SK-MEL-5 (cell line): ENCODE measurements around the gene OTX1. TPM values are rescaled to one million over a fixed set of nuclear protein-coding genes. Genes with fewer than 3 reads are reported as not detected.

Experiments used
- DNase-seq: peaks from one replicate; pipeline ENCODE4 v3.0.0-alpha.2; 2016; ENCODE audit warnings: low read depth, low spot score
- in situ Hi-C: cut with HindIII; loops from 2 replicates; pipeline ENCODE4 v1.10.0; 2016; ENCODE audit warnings: low sequenced_read_pairs, high pct_unique_total_duplicates, low pct_unique_long_range_greater_than_20kb
- total RNA-seq: library from RNA; depleted of rRNA; stranded (reverse); fragments of >200 nt; shearing (Covaris generic); gene quantifications from 2 replicates; pipeline ENCODE4 v1.2.3, GENCODE V29; 2014

Gene OTX1
- total RNA-seq, 1 experiment from 2014 or later, result 1.2 TPM

DNA sequence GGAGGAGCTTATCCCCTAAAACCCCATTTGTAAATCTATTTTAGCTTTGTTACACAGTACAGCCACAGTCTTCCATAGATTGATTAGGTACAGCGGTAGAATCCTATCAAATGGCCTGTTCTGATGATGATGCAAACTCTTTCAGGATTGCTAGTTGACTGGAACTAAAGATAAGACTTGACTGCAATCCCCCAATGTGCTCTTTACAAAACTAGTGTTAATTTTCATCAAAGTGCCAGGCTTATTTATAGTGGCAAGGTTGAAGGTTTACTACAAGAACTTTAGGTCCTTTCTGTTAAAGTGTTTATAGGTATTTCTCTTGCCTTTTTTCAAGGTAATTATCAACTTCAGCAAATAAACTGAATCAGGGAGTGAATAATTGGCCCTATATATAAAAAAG, 9.0 kb upstream of the OTX1 start:
- in situ Hi-C loops, result no loop called here
- no peak for DNase-seq

DNA sequence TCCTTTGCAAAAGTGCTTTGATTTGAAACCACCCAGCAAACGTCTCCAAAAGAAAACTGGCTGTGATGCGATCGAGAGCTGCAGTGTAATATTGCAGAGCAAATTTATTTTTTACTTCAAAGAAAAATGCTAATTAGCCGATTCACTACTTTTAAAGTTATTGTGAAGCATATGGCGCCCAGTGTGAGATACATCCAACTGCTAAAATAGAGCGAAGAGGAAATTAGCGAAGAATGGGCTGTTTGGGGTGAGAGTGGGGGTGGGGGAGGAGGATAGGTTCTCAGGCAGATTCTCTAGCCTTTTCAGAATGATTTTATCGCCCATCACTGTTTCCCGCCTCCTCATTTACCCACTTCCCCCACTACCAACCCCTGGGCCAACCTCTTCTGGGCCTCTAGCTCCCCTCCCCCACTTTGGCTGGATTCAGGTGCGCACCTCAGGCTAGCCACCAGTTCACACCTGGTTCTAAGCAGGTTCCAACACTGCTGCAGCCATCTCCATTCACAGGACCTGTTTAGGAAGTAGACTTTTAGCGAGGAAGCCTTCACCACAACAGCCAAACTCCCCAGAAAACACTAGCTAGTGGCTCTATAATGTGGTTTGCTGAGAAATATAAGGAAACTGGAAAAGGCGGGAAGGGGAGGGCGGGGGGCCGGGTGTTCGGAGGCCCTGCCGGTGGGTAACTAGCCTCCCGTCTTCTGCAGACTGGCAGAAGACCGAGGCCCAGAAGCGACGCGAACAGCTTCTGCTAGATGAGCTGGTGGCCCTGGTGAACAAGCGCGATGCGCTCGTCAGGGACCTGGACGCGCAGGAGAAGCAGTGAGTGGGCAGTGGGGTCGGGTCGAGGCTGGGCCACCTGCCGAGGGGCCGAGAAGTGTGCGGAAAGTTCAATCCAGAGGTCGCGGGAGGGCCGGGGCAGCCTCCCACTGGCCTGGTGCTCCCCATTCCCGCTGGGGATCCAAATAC, 6.0 kb upstream of the OTX1 start:
- in situ Hi-C loops, result no loop called here
- DNase-seq, result no peak

DNA sequence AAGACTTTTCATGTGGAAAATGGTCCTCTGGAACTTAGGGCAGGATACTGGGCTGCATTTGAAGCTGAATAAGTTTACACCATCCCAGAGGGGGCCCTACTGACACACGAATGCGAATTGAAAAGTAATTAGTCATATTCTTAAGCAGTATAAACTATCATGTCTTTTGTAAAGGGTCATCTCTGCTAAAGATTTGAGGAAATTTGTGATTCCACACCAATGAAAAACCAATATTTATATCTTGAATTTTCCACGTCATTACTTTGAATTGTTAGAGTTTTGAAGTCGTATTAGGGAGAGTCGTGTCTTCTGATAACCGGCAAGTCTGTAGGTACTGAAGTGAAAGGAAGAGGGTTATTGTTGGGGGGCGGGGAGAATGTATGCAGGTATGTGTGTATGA, 4.1 kb upstream of the OTX1 start:
- no peak for DNase-seq
- in situ Hi-C loops, result no loop called here

DNA sequence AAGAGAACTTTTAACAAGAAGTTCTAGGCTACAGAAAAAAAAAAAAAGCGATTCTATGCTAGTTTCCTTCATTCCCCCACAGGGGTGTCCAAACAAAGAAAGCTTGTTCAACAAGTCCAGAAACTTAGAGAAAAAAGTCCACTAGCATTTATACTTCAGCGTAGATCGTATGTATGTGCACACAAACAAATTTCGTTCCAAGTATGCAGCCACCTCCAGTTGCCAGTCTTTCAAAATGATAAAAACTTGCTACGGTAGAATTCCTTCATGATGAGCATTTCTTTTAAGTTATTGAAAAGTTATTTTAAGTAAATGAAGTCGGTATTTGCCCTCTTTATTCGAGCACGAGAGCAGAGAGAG, 3.7 kb upstream of the OTX1 start:
- in situ Hi-C loops, result no loop called here
- DNase-seq, result no peak

DNA sequence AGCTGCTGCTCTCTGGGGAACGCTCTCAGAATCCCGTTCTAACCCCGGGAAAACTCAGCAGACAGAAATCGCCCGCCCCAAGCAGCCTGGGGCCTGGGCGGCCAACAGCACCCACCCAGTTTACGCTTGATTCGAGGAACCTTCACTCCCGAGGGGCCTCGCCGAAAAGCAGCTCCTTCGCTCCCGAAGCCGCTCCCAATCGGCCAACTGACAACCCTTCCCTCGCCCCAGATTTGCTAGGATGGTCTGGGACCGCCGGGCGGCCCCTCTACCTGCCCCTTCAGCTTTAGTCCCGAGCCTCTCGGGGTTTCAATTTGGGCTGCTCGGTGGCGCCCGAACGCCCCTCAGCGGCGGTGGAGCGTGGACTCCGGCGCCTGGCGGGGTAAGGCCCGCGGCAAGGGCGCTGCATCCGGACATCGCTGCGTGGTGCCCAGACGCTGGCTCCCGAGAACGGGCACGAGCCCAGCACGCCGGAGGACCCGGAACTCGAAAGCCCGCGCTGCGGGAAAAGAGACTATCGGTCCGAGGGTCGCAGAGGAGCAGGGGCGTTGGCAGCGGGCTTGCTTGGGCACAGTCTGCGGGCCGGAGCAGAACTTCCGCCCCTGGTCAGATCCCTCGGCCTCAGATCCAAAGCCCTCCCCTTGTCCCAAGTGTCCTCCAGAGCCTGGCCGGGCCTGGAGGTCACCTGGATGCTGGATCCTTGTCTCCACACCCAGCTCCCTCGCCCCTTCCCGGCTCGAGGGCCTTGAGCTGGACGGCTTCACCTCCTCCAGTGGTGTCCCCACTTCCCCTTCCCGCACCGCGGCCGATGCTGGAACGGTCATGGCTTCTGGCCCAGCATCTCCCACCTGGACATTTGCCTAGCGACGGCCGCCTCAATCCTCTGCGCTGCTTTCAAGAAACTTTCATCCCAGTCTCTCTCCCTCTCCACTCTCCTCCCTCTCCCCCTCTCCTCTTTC, 3.0 kb upstream of the OTX1 start:
- DNase-seq, result no peak
- in situ Hi-C loops, result no loop called here

DNA sequence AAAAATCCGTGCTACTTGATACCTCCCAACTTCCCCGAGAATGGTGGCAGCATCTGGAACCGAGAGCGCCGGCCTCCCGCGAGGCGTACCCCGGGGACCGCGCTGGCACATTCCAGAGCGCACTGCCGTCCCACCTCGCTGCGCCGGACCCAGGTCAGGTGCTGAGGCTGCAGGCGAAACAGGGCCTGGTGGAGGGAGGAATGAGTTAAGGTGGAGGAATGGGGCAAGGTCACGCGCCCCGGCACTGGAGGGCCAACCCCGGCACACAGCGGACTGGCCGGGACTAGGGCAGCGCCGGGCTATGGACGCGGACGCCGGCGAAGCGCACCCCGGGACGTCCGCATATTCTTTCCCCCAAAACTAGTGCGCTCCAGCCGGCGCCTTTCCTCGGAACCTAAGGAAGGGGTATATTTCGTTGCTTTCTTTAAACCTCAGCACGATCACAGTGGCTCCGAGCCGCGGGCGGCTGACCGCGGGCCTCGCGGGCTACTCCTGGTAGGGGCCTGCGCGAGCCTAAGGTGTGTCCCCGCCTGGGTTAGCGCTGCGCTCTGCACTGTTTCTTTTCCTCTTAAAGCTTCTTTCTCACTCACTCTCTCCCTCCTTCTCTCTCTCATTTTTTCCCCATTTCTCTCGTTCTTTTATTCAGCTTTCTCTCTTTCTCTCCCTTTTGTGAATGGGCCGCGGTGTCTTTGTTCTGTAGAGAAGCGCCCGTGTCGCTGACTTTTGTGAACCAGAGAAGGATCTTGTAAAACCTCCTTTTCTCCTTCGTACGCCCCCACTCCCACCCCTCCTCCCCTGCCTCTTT, 2.1 kb upstream of the OTX1 start:
- in situ Hi-C loops, result no loop called here

DNA sequence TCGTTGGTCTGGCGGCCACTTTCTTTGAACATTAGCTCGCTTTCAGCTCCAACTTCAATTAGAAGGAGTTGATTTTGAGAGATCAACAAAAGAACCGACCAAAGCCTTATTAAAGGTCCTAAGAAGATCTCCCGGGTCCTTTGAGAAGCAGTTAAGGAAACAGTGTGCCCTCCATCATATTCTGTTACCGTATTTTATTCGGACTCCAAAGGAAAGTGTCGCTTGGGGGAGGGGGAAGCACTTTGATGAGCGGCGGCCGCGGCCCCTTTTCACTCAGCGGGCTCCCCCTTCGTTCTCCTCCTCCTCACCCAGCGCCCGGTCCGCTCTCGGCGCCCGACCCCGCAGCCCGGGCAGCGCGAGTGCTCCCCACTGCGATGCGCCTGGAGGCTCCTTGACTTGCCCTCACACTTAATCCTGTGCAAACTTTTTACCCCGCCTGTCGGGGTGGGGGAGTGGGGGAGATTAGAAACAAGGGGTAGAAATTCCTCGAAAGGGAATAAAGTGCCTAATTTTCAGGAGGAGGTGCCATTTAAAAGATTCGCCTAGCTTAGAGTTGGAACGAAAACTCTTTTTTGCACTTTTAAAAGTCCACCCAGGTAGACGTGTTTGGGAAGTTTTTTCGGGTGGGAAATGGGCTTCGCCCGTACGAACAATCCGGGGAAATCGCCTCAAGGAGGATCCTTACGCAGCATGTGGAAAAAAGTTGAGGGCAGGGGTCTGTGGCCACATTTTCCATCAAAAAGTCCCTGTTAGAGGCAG, 1.2 kb upstream of the OTX1 start:
- DNase-seq, result no peak
- in situ Hi-C loops, result no loop called here

More for the DNA sequence above, 2.1 kb upstream of the OTX1 start:
- DNase-seq, result no peak

DNA sequence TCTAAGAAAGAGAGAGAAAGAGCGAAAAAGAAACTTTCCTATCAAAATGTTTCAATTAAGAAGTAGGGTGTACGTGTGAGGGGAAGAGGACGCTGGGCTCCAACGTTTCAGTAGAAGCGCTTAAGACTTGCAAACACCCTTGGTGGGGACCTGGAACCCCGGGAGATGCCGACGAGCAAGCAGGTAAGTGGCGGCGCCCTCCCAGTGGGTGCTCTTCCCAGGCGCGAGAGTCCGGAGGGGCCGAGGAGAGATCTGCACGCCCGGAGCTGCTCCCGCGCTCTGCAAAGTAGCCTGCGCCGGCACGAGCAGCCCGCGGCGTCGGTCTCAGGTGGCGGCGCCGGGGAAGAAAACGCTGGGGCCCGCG, 678 bp upstream of the OTX1 start:
- in situ Hi-C loops, result no loop called here

DNA sequence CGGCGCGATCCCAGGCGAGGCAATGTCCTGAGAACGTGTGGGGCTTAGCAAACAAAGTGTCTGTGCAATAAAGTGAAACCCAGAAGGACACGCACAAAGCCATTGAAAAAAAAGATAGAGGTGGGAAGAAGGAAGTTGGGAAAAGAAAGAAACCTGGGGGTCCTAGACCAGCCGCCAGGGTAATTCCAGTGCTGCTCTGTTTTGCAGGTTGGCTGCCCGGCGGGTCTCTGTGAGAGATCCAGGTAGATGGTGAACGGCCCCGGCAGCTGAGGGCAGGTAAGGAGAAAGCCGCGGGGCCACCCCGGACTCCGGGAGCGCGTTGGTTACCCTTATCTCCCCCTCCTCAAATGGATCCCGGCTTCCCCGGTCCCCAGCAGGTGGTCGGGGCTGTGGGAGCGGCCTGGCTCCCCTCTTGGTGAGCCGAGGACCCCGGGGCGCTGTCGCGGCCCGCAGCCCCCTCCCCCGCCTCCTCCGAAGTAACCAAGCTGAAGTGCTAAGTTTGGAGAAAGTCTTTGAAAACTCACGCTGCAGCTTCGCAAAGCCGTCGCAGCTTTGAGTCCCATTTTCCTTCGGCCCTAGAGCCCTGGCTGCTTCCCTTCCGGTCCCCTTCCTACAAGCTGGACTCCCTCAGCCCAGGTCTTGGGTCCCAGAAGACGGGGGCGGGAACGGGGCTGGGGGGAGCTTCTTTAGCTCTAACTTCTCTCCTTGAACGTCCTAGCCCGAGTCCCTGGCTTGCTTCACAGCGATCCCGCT, 588 bp downstream of the OTX1 start:
- in situ Hi-C loops, result no loop called here
- DNase-seq, result no peak

More for the DNA sequence above, 678 bp upstream of the OTX1 start:
- DNase-seq, result no peak

DNA sequence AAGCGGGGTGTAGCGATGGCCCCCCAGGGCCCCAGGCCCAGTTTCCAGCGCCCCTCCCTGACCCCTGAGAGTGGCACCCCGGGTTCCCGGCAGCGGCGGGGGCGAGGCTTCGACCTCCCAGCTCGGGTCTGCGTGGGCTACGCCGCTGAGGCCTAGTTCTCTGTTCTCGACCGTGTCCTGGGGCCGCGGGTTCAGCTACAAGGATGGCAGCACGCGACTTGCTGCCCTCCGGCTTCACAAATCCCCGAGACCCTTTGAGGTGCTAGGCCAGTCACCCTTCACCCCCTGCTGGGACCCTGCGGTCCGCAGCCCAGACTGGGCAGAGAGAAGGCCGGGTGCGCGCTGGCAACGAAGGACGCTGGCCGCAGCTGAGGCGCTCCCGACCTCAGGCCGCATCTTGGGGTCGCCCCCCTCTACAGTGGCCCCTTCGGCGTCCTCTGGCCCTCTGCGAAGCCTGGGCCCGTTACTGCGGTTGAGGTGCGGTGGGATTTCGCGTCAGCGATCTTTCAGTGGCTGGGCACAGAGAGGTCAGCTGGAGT, 1.2 kb downstream of the OTX1 start:
- no peak for DNase-seq
- in situ Hi-C loops, result no loop called here

DNA sequence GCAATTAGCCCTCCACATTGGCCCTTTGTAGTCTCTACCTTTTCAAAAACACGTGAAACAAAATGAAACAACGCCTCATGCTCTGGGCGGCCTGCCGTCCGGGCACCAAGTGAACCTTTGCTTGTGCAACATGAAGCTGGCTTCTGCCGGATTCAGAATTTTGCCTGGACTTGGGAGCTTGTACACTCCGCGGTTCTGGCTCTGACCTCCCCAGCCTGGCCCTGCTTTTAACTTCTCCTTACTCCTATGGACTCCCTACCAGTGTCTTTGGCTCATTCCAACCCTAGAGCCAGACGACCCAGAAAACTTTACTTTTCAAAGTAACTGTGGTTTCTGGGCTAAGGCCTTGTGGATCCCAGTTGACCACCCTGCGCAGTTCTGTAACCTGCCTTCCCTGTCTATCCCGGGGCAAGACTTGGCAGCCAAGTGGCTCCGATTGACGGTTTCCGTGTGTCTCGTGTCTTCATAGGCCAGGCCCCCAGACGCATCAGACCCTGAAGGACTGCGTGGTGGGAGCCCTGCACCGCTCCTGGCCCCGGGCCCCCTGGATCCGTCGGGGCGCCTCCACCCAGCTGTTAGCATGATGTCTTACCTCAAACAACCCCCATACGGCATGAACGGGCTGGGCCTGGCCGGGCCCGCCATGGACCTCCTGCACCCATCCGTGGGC, 1.9 kb downstream of the OTX1 start:
- no peak for DNase-seq
- in situ Hi-C loops, result no loop called here

DNA sequence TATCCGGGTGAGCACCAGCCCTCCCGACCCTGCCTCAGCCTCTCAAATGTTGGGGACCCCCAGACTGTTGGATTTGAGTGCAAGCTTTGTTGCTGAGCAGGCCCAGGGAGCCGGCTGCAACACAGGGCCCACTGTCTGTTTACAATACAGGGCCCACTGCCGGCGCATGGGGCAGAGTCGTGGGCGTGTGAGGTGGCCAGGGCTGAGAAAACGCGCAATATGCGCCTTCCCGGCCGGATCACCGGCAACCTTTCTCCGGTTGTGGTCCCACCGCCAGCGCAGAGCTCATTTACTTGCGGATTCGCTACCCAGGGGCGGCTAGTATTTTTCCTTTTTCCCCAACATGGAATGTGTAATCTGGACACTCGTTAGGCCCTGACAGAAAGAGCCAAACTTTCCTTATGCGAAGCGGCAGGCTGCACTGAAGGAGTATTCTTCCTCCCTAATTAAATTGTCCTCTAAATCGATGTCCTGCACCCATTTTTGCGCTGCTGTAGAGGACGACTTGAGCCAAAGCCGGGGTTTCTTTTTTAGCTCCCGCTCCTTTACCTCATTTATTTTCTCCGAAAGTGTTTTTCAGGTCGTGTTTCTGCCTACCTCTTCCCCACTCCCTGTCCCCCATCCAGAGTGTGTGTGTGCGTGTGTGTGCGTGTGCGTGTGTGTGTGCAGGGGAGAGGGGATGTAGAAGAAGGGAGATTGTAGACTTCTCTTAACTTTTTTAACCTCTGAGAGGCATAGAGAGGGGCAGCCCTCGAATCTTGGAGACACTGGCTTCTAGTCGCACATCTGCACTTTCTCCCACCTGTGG, 2.7 kb downstream of the OTX1 start:
- no peak for DNase-seq
- in situ Hi-C loops, result no loop called here

DNA sequence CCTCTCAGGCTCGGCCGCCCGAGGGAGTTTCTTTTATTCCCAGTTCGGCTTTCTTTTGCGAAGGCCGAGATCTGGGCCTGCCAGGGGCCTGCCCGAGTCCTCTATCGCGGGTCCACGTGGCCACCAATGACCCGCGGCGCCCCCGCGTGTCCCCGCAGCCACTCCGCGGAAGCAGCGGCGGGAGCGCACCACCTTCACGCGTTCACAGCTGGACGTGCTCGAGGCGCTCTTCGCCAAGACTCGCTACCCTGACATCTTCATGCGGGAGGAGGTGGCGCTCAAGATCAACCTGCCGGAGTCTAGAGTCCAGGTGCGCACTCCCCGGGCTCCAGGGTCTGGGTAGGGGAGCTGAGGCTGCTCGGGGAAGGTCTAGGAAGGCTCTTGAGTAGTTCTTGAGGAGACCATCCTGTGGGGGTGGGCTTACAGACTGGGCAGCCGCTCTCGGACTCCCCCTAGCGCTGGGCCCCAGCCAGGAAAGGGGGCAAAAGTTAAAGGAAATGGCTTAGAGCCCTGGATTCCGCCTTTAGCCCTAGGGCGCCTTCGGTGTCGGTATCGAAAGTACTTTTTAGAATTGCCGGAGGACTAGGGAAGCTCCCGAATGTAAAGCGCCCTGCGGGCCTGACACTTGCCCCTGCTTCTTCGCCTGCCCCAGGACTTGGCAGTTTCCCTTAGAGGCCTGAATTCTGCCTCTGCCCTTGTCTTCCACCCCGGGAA, 3.4 kb downstream of the OTX1 start:
- in situ Hi-C loops, result no loop called here
- DNase-seq, result no peak

DNA sequence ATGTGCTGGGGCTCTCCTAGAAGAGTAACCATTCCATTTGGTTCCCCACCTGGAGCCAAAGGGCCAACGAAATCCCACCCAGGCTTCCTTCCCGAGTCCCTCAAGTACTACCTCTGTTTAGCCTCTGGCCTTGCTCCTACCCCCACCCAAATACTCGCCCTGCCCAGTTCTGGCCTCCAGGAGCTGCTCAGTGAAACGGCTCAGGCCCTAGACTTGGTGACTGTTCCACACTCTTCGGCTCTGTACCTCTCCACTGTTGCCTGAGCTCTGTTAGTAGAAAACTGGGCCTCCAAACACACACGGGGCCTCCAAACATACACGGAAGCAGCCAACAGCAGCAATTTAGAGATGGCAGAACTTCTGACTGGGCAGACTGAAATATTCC, 4.2 kb downstream of the OTX1 start:
- in situ Hi-C loops, result no loop called here
- no peak for DNase-seq
